Measurements from ENCODE around the gene PI16. TPM values are rescaled to one million over a fixed set of nuclear protein-coding genes. Genes with fewer than 3 reads are reported as not detected.

The PI16 gene
- polyA plus RNA-seq, 1 of the 3 experiments (the other 2 are of a cell fraction): 0.02 TPM

- Histone ChIP-seq H3K27me3 (ENCODE audit: insufficient read depth) (no peaks in the 10 kb centered on the region; the same call in 1 of the 2 replicates), H3K4me1 (ENCODE audit: control insufficient read depth in 1 of 2, insufficient read depth in 2 of 2, low read depth in 1 of 2, low read length in 1 of 2) (peaks cover 0 to 10% of the 10 kb centered on the region in 2 experiments; a peak in 1 of 4 replicates), H3K9ac (no peak overlapping the region), H4K20me1 (ENCODE audit: insufficient read depth) (no peaks in the 10 kb centered on the region), H3K36me3 (replicated peaks in 1 of 2; ENCODE audit: control insufficient read depth in 1 of 2, insufficient read depth in 2 of 2, low read length in 1 of 2) (no peaks in the 10 kb centered on the region), H3K79me2 (ENCODE audit: insufficient read depth) (no peaks in the 10 kb centered on the region), H3K4me2 (no peak overlapping the region), H3K9me2 (no peaks in the 10 kb centered on the region), H3F3A (replicated peaks; ENCODE audit: insufficient read depth) (no peaks in the 10 kb centered on the region), H3K4me3 (ENCODE audit: low read depth in 2 of 2, low read length in 1 of 2) (no peak overlapping the region), H2AFZ (ENCODE audit: low read depth) (no peak overlapping the region), H3K9me3 (no peaks in the 10 kb centered on the region), H3K27ac (ENCODE audit: low read depth in 2 of 2, low read length in 1 of 2) (no peak overlapping the region)
- CTCF ChIA-PET: interaction anchor here (2.1 kb wide), 1 partner anchor 19 kb away, joined by 7 read pairs; no protein-coding TSS in a partner anchor
- DNase-seq: peak; percentile 46
- POLR2A ChIA-PET: no interaction called here
- 89% methylated on average over 11 of the region's 15 CpGs for WGBS (ENCODE audit: low lambda C conversion rate)
- TF ChIP-seq MAX (IDR thresholded peaks at IDR 0.05; ENCODE audit: low read depth) (no peak), FOSL2 (IDR thresholded peaks at IDR 0.05; ENCODE audit: borderline replicate concordance, low read depth) (no peak), FOXM1 (IDR thresholded peaks at IDR 0.05; ENCODE audit: low read depth) (no peak), ELF1 (IDR thresholded peaks at IDR 0.05) (no peak), CHD2 (IDR thresholded peaks at IDR 0.05; ENCODE audit: low read length, partially characterized antibody) (no peak), NRF1 (IDR thresholded peaks at IDR 0.05; ENCODE audit: low read depth, low read length) (no peak), EZH2phosphoT487 (IDR thresholded peaks at IDR 0.05; ENCODE audit: borderline replicate concordance, low read depth) (no peak), YY1 (IDR thresholded peaks at IDR 0.05; ENCODE audit: low read depth) (no peak), CTCF (IDR thresholded peaks at IDR 0.05) (no peak), TAF1 (IDR thresholded peaks at IDR 0.05; ENCODE audit: borderline replicate concordance, low read depth, low read length) (no peak), SMC3 (IDR thresholded peaks at IDR 0.05; ENCODE audit: low read depth, low read length) (no peak), REST (IDR thresholded peaks at IDR 0.05; ENCODE audit: low read depth, low read length) (no peak), JUND (IDR thresholded peaks at IDR 0.05) (no peak), NFIC (IDR thresholded peaks at IDR 0.05; ENCODE audit: borderline replicate concordance) (no peak)
These were observed 44.7 kb downstream of the PI16 start for GRCh38 chr6:36999061-36999750.
